ENCODE results near the gene SLC25A13.

Gene SLC25A13

DNA sequence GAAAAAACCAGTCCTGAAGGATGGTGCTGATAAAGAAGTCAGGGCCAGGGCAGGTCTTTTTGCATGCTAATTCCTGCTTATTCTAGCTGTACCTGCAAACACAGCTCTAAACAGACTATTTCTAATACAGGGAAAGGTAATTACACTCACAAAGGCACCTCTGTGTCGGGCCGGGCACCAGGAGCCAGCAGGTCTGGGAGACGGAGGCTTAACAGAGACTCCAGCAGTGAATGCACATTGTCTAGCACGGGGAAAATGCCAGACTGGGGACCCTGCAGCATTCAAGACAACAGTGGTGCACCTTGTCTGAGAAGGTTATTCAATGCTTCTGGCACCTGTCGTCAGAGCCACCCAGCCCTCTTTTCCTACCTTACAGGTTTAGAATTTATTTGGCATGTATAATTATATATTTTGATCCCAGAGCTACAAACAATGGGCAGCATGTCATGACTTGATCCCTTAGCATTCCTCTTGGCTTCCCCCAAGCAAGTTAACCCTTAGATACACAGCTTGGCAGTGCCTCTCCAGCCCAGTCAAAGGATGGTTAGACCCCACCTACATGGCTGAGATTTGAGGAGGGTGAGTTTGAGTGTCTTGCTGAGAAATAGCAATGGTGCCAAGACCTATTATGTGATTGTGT is 185.2 kb downstream of the SLC25A13 start:
- Mint-ChIP-seq H3K4me1 (no peaks in the 10 kb centered on the region), H3K4me3 (no peak overlapping the region), H3K36me3 (ENCODE audit: low read depth) (peaks cover 66% of the 10 kb centered on the region), H3K27ac (no peak overlapping the region), H3K9me3 (no peaks in the 10 kb centered on the region), H3K27me3 (ENCODE audit: low read depth, poor library complexity) (no peaks in the 10 kb centered on the region)
- DNase-seq: no peak
- TF ChIP-seq, protein P1, sequence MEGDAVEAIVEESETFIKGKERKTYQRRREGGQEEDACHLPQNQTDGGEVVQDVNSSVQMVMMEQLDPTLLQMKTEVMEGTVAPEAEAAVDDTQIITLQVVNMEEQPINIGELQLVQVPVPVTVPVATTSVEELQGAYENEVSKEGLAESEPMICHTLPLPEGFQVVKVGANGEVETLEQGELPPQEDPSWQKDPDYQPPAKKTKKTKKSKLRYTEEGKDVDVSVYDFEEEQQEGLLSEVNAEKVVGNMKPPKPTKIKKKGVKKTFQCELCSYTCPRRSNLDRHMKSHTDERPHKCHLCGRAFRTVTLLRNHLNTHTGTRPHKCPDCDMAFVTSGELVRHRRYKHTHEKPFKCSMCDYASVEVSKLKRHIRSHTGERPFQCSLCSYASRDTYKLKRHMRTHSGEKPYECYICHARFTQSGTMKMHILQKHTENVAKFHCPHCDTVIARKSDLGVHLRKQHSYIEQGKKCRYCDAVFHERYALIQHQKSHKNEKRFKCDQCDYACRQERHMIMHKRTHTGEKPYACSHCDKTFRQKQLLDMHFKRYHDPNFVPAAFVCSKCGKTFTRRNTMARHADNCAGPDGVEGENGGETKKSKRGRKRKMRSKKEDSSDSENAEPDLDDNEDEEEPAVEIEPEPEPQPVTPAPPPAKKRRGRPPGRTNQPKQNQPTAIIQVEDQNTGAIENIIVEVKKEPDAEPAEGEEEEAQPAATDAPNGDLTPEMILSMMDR (IDR thresholded peaks at IDR 0.05): no peak

DNA sequence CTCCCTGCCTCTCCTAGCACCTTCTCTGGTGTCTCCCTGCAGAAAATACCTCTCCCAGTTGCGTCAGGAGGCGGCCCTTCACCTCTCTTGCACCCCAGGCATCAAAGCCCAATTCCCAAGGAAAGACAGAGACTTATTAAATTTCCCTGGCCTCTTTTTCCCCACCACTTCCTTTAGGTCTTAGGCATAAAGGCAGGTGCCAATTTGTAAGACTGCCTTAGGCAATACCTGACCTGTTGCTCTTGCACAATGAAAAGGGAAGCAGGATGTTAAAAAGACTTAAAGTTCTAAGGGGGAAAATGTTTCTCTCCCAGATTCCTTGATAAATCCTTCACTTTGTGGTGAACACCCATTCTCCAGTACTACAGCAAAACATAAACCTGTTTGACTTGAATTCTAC is 186.7 kb downstream of the SLC25A13 start:
- no peak for DNase-seq
- Mint-ChIP-seq H3K27me3 (ENCODE audit: low read depth, poor library complexity) (no peaks in the 10 kb centered on the region), H3K27ac (no peak overlapping the region), H3K4me3 (no peak overlapping the region), H3K36me3 (ENCODE audit: low read depth) (peaks cover 57% of the 10 kb centered on the region), H3K4me1 (no peaks in the 10 kb centered on the region), H3K9me3 (no peaks in the 10 kb centered on the region)
- TF ChIP-seq, protein P1 (IDR thresholded peaks at IDR 0.05): no peak

DNA sequence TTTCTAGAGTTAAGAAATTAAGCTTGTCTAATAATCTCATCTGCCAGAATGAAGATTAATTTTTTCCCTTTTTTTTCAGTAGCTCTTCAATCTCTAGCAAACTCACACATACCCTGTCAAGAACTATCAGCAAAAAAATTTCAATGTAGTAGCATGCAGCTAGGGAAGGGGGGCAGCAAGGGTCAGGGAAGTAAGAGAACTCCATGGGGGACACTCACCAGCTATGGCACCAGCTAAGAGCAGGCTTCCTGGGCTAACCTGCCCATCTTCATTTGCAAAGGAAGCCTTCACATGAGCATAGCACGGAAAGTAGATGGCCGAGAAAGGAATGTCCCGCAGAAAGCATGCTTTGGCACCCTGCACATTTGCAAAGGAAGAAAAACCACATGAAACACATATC is 190.4 kb downstream of the SLC25A13 start:
- no peak for DNase-seq
- H3K27ac Mint-ChIP-seq: no peak overlapping the region
- no peaks in the 10 kb centered on the region for H3K4me1 Mint-ChIP-seq
- TF ChIP-seq, protein P1 (IDR thresholded peaks at IDR 0.05): no peak
- peaks cover 39% of the 10 kb centered on the region for H3K36me3 Mint-ChIP-seq (ENCODE audit: low read depth)
- peaks cover 5% of the 10 kb centered on the region for H3K27me3 Mint-ChIP-seq (ENCODE audit: low read depth, poor library complexity)
- no peak overlapping the region for H3K4me3 Mint-ChIP-seq
- no peaks in the 10 kb centered on the region for H3K9me3 Mint-ChIP-seq

DNA sequence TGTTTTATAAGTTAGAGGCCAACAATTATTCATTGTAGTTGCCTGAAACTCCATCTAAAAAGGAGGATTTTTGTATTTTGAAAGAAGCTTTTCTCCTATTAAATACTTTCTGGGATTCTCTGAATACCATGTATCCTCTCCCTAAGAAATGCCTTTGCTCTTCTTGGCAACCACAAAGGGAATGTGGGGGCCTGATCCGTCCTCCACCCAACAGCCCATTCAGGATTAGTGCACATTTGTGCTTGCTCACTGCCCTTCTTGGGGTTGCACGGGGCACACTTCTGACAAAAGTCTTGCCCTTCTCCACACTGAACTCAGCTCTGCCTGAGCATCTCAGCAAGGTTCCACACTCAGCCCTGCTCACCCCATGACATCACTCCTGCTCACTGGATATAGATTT is 194.2 kb downstream of the SLC25A13 start:
- no peak for DNase-seq
- Mint-ChIP-seq H3K36me3 (ENCODE audit: low read depth) (peaks cover 14% of the 10 kb centered on the region), H3K4me1 (peaks cover 5% of the 10 kb centered on the region), H3K4me3 (no peak overlapping the region), H3K9me3 (no peaks in the 10 kb centered on the region), H3K27ac (no peak overlapping the region), H3K27me3 (ENCODE audit: low read depth, poor library complexity) (peaks cover 5% of the 10 kb centered on the region)
- TF ChIP-seq, protein P1 (IDR thresholded peaks at IDR 0.05): no peak

DNA sequence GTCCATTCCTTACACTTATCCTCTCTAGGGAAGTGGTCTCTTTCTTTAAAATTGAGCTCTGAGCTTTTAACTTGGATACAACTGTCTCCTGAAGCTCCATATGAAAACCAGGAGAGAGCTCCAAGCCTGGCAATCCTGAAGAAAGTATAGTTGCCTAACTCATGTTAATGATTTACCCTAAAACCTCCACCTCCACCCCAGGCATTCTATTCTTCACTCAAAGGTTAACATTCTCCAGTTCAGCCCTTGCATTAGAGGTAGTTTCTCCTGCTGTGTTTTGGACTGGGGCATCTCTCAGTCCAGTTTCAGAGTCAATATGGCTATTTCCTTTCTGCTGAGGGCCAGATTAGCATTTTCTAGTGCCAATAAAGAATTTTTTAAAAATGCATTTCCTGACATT is 195.5 kb downstream of the SLC25A13 start:
- DNase-seq: no peak
- no peak overlapping the region for H3K4me3 Mint-ChIP-seq
- H3K4me1 Mint-ChIP-seq: peaks cover 5% of the 10 kb centered on the region
- H3K27me3 Mint-ChIP-seq (ENCODE audit: low read depth, poor library complexity): peaks cover 5% of the 10 kb centered on the region
- no peaks in the 10 kb centered on the region for H3K9me3 Mint-ChIP-seq
- H3K36me3 Mint-ChIP-seq (ENCODE audit: low read depth): peaks cover 20% of the 10 kb centered on the region
- no peak overlapping the region for H3K27ac Mint-ChIP-seq
- TF ChIP-seq, protein P1 (IDR thresholded peaks at IDR 0.05): no peak

DNA sequence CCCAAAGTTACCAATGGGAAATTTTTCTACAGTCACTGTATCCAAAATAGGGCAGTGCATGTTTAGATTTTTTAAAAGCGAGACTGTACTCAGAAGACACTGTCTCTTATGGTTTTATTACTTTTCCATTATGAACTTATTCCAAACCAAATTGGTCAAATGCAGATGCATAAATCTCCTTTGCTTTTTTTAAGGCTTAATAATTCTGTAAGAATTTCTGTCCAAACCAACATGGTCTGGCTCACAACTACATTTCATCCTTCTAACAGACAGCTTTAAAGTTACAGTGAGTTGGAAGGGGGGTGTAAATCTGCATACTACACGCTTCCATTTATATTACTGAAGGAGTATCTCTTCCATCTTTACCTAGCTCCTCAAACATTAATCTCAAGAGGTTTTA is 199.2 kb downstream of the SLC25A13 start:
- TF ChIP-seq, protein P1 (IDR thresholded peaks at IDR 0.05): no peak
- Mint-ChIP-seq H3K9me3 (no peaks in the 10 kb centered on the region), H3K36me3 (ENCODE audit: low read depth) (peaks cover 27% of the 10 kb centered on the region), H3K4me3 (no peak overlapping the region), H3K27me3 (ENCODE audit: low read depth, poor library complexity) (no peaks in the 10 kb centered on the region), H3K27ac (no peak overlapping the region), H3K4me1 (peaks cover 20% of the 10 kb centered on the region)
- no peak for DNase-seq

Data from nephron progenitor cell (in vitro differentiated cells).